ENCODE data around the gene KIF2A.
A peak's percentile ranks its signal among the peaks of the same experiment; 100 is the strongest.

The KIF2A gene

DNA sequence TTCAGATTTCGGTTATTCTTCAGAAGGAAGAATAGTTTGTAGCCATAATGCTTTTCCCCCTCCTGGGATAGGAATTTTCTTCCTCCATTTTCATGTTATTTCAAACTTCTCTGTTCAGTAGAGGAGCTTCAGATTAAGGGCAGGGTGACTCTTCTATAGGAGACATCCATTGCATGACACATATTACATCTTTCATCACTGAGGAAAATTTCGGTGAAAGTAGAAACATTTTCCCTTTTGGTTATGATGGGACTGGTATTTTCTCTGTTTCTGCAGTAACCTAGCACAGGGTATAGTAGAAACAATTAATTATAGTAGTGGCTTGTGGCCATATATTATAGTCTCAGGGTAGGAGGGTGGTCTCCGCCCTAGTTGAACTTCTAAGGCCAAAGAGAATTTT is 107.7 kb downstream of the KIF2A start:
- Histone ChIP-seq H3K27ac (no peak overlapping the region), H3K27me3 (ENCODE audit: insufficient read depth, low read depth, severe bottlenecking) (no peaks in the 10 kb centered on the region), H3K36me3 (peaks cover 9% of the 10 kb centered on the region), H3K9me3 (ENCODE audit: severe bottlenecking) (no peaks in the 10 kb centered on the region), H3K4me3 (ENCODE audit: low read depth, low read length) (peak overlapping the region; percentile 98)
- no peak for DNase-seq
- TF ChIP-seq, protein P1, sequence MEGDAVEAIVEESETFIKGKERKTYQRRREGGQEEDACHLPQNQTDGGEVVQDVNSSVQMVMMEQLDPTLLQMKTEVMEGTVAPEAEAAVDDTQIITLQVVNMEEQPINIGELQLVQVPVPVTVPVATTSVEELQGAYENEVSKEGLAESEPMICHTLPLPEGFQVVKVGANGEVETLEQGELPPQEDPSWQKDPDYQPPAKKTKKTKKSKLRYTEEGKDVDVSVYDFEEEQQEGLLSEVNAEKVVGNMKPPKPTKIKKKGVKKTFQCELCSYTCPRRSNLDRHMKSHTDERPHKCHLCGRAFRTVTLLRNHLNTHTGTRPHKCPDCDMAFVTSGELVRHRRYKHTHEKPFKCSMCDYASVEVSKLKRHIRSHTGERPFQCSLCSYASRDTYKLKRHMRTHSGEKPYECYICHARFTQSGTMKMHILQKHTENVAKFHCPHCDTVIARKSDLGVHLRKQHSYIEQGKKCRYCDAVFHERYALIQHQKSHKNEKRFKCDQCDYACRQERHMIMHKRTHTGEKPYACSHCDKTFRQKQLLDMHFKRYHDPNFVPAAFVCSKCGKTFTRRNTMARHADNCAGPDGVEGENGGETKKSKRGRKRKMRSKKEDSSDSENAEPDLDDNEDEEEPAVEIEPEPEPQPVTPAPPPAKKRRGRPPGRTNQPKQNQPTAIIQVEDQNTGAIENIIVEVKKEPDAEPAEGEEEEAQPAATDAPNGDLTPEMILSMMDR (IDR thresholded peaks at IDR 0.05; ENCODE audit: low read depth, low read length) = no peak

DNA sequence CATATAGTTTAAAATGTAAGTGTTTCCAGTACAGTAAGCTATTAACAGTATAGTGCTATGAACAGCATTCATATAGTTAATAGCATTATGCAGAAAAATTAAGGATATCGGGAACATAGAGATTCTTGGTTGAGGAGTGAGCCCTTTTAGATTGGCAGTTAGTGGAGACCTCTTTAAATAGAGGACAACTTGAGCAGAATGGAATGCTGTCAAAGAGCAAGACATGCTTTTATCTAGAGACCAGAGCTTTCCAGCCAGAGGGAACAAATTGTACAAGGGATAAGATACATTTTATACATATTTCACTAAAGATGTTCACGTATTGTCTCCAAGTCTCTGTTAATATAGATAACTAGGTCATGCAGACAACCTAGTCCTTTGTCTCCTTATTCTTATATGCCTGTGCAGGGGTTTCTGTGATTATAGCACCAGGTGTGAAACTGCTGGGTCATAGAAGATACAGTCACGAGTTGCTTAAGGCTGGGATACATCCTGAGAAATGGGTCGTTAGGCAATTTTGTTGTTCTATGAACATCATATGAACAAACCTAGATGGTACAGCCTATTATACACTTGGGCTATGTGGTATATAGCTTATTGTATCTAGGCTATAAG is 112.6 kb downstream of the KIF2A start:
- peaks cover 12% of the 10 kb centered on the region for H3K36me3 ChIP-seq
- TF ChIP-seq, protein P1 (IDR thresholded peaks at IDR 0.05; ENCODE audit: low read depth, low read length) = no peak
- no peak for DNase-seq
- H3K27me3 ChIP-seq (ENCODE audit: insufficient read depth, low read depth, severe bottlenecking) = no peaks in the 10 kb centered on the region
- no peak overlapping the region for H3K4me3 ChIP-seq (ENCODE audit: low read depth, low read length)
- no peaks in the 10 kb centered on the region for H3K9me3 ChIP-seq (ENCODE audit: severe bottlenecking)
- no peak overlapping the region for H3K27ac ChIP-seq

DNA sequence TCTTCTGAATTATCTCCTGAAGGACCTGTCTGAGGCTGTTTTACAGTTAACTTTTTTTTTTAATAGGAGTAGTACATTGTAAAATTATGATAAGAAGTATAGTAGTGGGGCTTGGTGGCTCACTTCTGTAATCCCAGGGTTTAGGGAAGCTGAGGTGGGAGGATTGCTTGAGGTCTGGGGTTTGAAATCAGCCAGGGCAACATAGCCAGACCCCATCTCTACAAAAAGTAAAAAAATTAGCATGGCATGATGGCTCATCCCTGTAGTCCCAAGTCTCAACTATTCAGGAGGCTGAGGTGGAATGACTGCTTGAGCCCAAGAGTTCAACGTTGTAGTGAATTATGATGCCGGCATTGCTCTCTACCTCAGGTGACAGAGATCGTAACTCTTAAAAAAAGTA is 113.6 kb downstream of the KIF2A start:
- H3K27me3 ChIP-seq (ENCODE audit: insufficient read depth, low read depth, severe bottlenecking) = no peaks in the 10 kb centered on the region
- H3K36me3 ChIP-seq = peaks cover 12% of the 10 kb centered on the region
- H3K9me3 ChIP-seq (ENCODE audit: severe bottlenecking) = no peaks in the 10 kb centered on the region
- no peak for DNase-seq
- H3K4me3 ChIP-seq (ENCODE audit: low read depth, low read length) = no peak overlapping the region
- no peak overlapping the region for H3K27ac ChIP-seq
- TF ChIP-seq, protein P1 (IDR thresholded peaks at IDR 0.05; ENCODE audit: low read depth, low read length) = no peak

DNA sequence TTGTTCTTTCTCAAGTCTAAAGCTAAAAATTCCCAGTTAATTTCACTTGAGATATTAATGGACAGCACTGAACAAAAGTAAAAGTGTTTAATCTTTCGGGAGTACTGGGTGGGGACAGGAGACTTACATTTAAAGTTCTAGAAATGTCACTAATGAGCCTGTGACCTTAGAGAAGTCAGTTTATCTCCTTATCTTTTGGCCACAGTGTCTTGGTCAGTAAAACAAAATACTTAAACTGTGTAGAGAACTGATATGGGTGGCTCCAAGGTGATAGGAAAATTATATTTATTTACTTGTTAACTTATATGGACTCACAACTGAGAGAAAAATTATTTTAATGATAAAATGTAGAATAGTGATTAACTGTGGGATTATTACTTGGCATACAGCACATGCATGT is 115.4 kb downstream of the KIF2A start:
- H3K36me3 ChIP-seq = peaks cover 12% of the 10 kb centered on the region
- no peak overlapping the region for H3K4me3 ChIP-seq (ENCODE audit: low read depth, low read length)
- no peak overlapping the region for H3K27ac ChIP-seq
- H3K27me3 ChIP-seq (ENCODE audit: insufficient read depth, low read depth, severe bottlenecking) = no peaks in the 10 kb centered on the region
- H3K9me3 ChIP-seq (ENCODE audit: severe bottlenecking) = no peaks in the 10 kb centered on the region
- TF ChIP-seq, protein P1 (IDR thresholded peaks at IDR 0.05; ENCODE audit: low read depth, low read length) = no peak
- no peak for DNase-seq

DNA sequence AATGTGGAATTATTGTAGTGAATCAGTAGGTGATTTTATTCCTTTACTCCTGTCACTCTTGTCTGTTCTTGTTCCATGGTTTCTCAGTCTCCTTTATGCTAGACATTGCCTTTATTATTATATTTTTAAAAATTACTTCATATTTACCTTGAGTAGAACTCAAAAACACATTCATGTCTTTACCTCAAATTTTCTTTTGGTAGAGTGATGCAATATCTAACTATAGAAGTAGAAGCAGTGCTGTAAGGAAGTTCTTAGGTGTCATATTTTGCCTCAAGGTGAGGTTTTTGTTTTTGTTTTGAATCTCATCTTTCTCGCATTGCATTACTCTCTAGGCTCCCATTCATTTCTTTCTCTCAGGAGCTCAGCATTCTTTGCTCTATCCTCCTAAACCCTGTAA is 118.8 kb downstream of the KIF2A start:
- no peaks in the 10 kb centered on the region for H3K36me3 ChIP-seq

More for the DNA sequence above, 118.8 kb downstream of the KIF2A start:
- Histone ChIP-seq H3K27me3 (ENCODE audit: insufficient read depth, low read depth, severe bottlenecking) (no peaks in the 10 kb centered on the region), H3K4me3 (ENCODE audit: low read depth, low read length) (no peak overlapping the region), H3K27ac (no peak overlapping the region), H3K9me3 (ENCODE audit: severe bottlenecking) (no peaks in the 10 kb centered on the region)
- TF ChIP-seq, protein P1 (IDR thresholded peaks at IDR 0.05; ENCODE audit: low read depth, low read length) = no peak
- DNase-seq = no peak

All from WERI-Rb-1 (cell line).